Dedifferentiated amniotic fluid mesenchymal stem cell (primary cell): ENCODE measurements around the gene FBXW4.
"Not testable (repeated sequence)": the region's sequence is repeated elsewhere in the genome, so short reads cannot be mapped to it uniquely, and the experiment has no call there.

Source experiments
- DNase-seq: peaks from one replicate; pipeline ENCODE4 v3.0.0-alpha.2; 2016; ENCODE audit errors: extremely low spot score

The FBXW4 gene

GRCh38 chr10:101653536-101653935 is 41.4 kb downstream of the FBXW4 start:
- DNase-seq = no peak

GRCh38 chr10:101651336-101651735 is 43.6 kb downstream of the FBXW4 start:
- DNase-seq = no peak

DNA sequence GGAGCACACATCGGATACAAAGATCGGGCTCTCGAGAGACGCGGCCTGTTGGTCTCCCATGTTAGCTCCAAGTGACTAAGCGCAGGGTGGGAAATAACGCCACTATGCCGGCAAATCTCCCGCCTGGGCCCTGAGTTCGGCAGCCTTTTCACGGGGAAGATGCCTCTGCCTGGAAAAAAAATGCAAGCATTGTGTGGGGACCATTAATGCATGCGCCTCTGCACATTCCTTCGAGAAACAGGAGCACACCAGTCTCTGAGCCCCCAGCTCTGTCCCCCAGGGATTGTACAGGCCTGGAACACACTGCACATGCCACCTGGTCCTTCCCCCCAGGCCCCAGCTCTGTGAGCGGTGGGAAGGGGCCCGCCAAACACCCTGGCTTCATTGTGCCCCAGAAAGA is 44.1 kb downstream of the FBXW4 start:
- DNase-seq = no peak

GRCh38 chr10:101649525-101650085 is 45.4 kb downstream of the FBXW4 start:
- DNase-seq = no peak

DNA sequence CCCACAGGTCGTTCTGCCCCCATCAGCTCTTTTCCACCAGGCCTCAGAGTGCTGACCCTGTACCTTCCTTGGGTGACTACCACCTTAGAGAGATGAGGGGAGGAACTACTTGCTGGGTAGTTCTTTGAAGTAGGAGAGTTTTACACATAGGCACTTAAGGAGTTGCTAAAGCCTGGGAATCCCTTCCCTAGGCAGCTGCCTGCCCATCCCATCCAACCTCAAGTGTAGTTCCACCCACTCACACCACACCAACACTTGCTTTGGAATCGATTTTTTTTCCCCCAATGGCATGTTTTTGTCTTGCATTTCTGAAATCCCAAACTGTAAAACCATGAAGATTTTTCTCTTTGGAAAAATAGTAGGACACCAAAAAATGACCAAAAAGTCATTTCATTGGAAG is 47.7 kb downstream of the FBXW4 start:
- DNase-seq = no peak

DNA sequence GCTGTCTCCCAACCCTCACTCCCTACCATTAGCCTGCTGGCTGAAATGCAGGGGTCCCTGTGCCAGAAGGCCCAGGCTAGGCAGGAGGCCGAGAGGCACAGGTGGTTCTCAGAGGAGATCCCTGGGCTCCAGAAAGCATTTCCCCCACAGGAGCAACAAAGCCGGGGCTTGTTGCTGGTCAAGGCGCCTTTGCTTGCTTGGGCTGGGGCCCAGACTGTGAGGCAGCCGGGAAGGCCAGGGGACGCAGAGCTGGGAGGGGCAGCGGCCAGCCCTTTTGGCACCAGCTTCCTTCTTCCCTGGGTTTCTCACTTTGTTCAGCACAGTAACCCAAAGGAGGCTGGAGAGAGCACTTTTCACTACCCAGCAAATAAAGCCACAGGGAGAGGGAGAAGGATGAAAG is 48.6 kb downstream of the FBXW4 start:
- DNase-seq = no peak

GRCh38 chr10:101645659-101646058 is 49.3 kb downstream of the FBXW4 start:
- DNase-seq = no peak

DNA sequence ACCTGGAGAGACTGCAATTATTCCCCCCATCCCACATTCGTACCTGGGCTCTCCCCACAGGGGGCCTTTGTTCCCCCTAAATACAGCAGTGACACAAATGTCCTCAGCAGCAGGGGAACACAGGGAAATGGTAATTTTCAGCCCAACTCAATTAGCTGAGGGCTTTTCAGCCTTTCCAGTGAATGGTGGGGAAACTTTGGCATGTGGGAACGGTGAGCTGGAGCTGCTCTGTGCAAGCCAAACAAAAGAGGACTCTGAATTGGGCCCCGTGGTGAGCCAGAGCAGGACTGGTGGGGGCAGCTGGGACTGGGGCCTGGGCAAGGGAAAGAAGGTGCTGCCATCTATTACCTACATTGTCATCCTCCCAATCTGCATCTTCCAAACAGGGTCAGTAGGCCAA is 51.0 kb downstream of the FBXW4 start:
- no peak for DNase-seq

DNA sequence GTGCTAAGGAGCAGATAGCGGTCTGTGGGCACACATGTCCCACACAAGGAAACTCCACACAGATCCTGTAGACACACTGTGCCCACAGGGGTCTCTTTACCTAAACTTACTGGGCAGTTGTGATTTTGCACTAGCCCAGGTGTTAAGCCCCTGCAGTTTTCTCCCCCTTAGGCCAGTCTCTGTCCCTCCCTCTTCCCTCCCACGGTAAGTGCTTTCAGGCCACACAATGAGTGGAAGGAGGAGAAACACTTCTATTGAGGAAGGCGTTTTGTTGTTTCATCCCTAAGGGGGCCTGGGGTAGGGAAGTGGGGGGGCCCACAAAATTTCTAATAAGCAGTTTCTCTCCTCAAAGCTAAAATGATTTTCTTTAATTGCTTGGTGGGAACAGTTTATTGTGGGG is 51.4 kb downstream of the FBXW4 start:
- DNase-seq = no peak

DNA sequence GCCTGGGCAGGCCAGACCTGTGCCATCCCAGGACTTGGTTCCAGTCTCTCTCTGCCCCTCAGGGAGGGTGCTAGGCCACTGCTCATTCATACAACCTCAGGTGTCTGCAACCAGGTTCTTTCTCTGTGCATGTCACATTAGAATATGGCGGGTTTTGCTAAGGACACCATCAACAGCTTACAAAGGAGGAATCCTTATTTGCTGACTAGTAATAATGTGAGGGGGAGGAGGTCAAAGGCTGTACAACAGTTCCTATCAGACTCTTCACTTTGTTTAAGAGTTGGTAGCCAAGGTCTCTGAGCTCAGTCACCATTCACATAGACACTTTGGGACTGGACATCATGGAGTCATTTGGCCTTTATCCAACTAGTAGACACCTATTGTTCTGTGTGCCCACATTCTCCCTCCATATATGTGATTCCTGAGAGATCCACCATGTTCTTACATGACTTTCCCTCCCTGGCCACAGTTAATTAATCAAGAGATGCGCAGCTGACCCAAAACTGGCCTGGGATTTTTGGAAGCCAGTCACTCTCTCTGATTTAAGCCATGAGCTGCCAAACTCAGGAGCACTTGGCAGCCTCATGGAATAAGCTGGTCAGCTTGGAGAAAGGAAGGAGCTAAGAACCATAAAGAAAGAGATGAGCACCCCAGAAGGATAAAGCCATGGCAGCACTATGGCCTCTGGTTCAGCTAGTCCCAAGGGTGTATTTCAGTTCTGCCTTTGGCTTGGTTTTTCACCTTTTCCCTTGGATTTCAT is 55.6 kb downstream of the FBXW4 start:
- no peak for DNase-seq

DNA sequence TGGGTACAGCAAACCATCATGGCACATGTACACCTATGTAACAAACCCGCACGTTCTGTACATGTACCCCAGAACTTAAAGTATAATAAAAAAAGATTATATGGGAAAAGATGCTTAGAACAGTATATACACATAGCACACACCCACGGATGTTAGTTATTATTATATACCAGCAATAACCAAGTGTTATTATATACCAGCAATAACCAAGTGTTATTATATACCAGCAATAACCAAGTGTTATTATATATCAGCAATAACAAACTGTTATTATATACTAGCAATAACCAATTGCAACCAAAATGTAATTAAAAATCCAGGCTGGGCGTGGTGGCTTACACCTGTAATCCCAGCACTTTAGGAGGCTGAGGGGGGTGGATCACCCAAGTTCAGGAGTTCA is 61.5 kb downstream of the FBXW4 start:
- not testable (repeated sequence) for DNase-seq

- DNase-seq = no peak
These were observed 63.0 kb downstream of the FBXW4 start for GRCh38 chr10:101631821-101632475.

GRCh38 chr10:101630633-101630920 is 64.4 kb downstream of the FBXW4 start:
- DNase-seq = no peak

- DNase-seq = no peak
These were observed 64.9 kb downstream of the FBXW4 start for GRCh38 chr10:101629837-101630632.

DNA sequence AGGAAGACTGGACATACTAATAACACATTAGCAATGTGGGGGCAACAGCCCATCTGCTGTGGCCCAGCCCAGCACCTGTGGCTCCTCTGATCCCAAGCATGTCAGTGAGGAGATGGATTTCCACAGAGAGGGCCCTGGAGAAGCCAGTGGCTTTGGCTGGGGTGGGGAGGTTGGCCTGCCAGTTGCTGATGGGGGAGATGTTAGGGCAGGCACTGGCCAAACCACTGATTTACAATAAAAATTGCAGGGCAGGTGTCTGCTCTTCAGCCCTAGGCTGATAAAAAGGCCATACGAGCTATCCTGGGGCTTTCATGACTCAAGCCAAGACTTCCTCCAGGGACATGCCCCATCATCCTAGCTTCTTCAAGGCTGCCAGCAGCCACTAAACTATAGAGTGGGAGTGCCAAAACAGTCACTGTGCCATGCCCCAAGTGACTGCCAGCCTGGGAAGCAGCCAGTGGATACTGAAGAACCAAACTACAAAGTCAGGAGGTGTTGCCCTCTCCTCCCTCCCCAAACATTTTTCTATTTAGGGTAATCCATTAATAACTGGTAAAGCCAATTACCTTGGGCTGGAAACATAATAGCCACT is 69.1 kb downstream of the FBXW4 start:
- DNase-seq = no peak

GRCh38 chr10:101624526-101625102 is 70.4 kb downstream of the FBXW4 start:
- DNase-seq = no peak

DNA sequence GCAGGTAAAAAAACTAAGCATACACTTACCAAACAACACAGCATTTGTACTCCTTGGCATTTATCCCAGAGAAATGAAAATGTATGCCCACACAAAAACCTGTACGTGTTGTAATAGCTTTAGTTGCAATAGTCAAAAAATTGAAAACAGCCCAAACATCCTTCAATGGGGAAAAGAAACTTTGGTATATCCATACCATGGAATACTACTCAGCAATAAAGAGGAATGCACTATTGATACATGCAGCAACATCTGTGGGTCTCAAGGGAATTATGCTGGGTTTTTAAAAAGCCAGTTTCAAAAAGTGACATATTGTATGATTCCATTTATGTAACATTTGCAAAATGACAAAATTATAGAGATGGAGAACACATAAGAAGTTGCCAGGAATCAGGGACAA is 71.4 kb downstream of the FBXW4 start:
- DNase-seq = no peak

GRCh38 chr10:101619983-101620382 is 75.0 kb downstream of the FBXW4 start:
- DNase-seq = no peak

DNA sequence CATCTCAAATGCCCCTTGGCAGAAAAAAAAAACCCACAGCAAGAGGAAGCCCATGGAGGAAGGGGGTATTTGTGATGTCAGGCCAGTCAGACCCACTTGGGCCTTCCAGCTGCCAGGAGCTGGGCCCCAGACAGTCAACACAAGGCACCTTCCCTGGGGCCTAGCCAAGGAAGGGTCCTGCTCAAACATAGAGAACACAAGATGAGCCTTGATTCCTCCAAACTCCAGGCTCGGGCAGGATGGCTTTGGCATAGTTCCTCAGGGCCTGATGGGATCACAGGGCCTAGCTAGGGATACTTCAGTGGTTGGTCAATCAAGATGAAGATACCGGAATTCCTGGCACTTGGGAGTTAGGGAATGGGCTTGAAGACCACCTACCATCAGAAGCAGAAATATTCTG is 76.1 kb downstream of the FBXW4 start:
- DNase-seq = no peak

GRCh38 chr10:101617824-101618568 is 77.0 kb downstream of the FBXW4 start:
- DNase-seq = no peak
